ENCODE measurements around the gene GRAP2.

GRAP2 gene

DNA sequence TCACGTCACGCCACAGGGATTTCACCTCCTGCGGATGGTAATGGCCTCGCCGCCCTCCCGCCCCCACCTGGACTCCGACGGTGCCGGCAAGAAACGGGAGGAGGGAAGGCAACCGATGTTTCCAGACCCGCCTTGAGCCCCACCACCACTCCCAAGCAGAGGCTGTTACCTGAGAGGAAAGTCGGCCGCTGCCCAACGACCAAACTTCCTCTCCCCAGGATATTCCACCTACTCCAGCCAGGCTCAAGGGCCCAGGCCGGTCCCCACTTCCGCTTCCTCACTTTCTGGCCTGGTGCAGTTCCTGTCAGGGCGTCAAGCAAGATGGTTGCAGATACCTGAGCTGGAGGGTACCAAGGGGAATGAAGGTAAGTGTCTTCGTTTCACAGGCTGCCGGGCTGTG lies 7.4 kb upstream of the GRAP2 start, which contains the start of gene ENTHD1:
TSS of gene ENTHD1 (minus strand) at position 235 of the 400 bp plus-strand sequence. CDS start 6,012 bp downstream, outside the sequence.
- H3K4me3 ChIP-seq (ENCODE audit: low read depth, low read length) = no peak within 1 kb of the TSS
- TF ChIP-seq, protein P1, sequence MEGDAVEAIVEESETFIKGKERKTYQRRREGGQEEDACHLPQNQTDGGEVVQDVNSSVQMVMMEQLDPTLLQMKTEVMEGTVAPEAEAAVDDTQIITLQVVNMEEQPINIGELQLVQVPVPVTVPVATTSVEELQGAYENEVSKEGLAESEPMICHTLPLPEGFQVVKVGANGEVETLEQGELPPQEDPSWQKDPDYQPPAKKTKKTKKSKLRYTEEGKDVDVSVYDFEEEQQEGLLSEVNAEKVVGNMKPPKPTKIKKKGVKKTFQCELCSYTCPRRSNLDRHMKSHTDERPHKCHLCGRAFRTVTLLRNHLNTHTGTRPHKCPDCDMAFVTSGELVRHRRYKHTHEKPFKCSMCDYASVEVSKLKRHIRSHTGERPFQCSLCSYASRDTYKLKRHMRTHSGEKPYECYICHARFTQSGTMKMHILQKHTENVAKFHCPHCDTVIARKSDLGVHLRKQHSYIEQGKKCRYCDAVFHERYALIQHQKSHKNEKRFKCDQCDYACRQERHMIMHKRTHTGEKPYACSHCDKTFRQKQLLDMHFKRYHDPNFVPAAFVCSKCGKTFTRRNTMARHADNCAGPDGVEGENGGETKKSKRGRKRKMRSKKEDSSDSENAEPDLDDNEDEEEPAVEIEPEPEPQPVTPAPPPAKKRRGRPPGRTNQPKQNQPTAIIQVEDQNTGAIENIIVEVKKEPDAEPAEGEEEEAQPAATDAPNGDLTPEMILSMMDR (conservative IDR thresholded peaks at IDR 0.05; ENCODE audit: low read depth, low read length) = no peak
- no peak for DNase-seq (ENCODE audit: low read depth)

DNA sequence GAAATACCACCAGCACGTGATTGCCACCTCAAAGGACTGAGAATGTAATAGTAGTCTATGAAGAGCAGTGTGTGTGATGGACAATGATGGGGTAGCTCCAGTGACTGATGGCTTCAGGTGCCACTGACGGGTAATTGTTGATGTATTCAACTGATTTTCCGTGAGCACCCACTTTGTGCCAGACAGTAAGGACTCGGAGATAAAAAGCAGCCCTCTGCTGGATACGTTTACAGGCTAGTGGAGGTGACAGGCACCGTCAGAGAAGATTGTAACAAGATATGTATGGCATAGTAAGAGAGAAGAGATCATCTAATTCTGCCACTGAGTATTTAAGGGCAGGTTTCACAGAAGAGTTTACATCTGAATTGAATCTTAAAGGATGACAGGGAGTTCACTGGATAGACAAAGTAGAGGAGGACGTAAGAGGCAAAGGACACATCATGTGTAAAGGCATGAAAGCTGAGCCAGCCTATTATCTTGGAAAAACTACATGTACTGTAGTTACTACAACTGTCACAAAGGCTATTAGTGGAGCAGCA lies 6.3 kb upstream of the GRAP2 start:
- no peak for DNase-seq (ENCODE audit: low read depth)

DNA sequence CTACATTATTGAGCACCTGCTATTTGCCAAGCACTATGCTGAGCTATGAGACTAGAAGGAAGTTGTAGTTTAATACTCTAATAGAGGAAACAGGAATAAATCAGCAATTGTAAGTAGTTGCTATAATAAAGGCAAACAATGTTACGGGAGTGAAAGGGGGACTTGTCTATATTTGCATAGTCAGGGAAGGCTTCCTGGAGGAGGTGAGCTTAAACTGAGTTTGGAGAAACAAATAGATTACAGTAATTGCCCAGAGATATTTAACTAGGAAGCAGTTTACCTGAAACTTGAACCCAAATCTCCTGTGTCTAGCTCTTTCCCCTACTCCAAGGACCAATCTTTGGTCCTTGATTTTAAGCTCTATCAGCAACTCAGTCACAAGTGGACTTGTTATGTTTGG lies 5.2 kb upstream of the GRAP2 start:
- no peak for DNase-seq (ENCODE audit: low read depth)
- no peak overlapping the region for H3K4me3 ChIP-seq (ENCODE audit: low read depth, low read length)
- TF ChIP-seq, protein P1 (conservative IDR thresholded peaks at IDR 0.05; ENCODE audit: low read depth, low read length) = no peak

More for the DNA sequence above, 6.3 kb upstream of the GRAP2 start:
- TF ChIP-seq, protein P1 (conservative IDR thresholded peaks at IDR 0.05; ENCODE audit: low read depth, low read length) = no peak
- H3K4me3 ChIP-seq (ENCODE audit: low read depth, low read length) = no peak overlapping the region

GRCh38 chr22:39896313-39896996 lies 4.4 kb upstream of the GRAP2 start:
- TF ChIP-seq, protein P1 (conservative IDR thresholded peaks at IDR 0.05; ENCODE audit: low read depth, low read length) = no peak
- DNase-seq (ENCODE audit: low read depth) = no peak
- no peak overlapping the region for H3K4me3 ChIP-seq (ENCODE audit: low read depth, low read length)

GRCh38 chr22:39897841-39898240 lies 3.0 kb upstream of the GRAP2 start:
- TF ChIP-seq, protein P1 (conservative IDR thresholded peaks at IDR 0.05; ENCODE audit: low read depth, low read length) = no peak
- no peak overlapping the region for H3K4me3 ChIP-seq (ENCODE audit: low read depth, low read length)
- DNase-seq (ENCODE audit: low read depth) = no peak

GRCh38 chr22:39898997-39899396 lies 1.9 kb upstream of the GRAP2 start:
- TF ChIP-seq, protein P1 (conservative IDR thresholded peaks at IDR 0.05; ENCODE audit: low read depth, low read length) = no peak
- DNase-seq (ENCODE audit: low read depth) = no peak
- no peak overlapping the region for H3K4me3 ChIP-seq (ENCODE audit: low read depth, low read length)

Data from choroid plexus epithelial cell (primary cell).